H9 (cell line): Measurements from ENCODE around the gene THAP5. TPM values are rescaled to one million over a fixed set of nuclear protein-coding genes. Genes with fewer than 3 reads are reported as not detected.

Source experiments
- DNase-seq: peaks from one replicate; pipeline ENCODE4 v3.0.0-alpha.2; 2017
- H2AFZ ChIP-seq: one replicate; pipeline ENCODE4 v1.6.1; 2013; ENCODE audit warnings: mild to moderate bottlenecking, low read length, control low read depth, moderate library complexity
- H2AK5ac ChIP-seq: 2 replicates; pipeline ENCODE4 v1.6.1; 2013; ENCODE audit warnings: low read length, control low read depth, mixed read lengths; ENCODE audit not compliant: insufficient read length
- H2BK120ac ChIP-seq: one replicate; pipeline ENCODE4 v1.6.1; 2013; ENCODE audit warnings: low read depth, mild to moderate bottlenecking, low read length, control low read depth, inconsistent platforms; ENCODE audit not compliant: poor library complexity, severe bottlenecking
- H2BK12ac ChIP-seq: 2 replicates; pipeline ENCODE4 v1.6.1; 2013; ENCODE audit warnings: low read length, control low read depth, mixed read lengths, low read depth; ENCODE audit not compliant: insufficient read length
- H2BK15ac ChIP-seq: 2 replicates; pipeline ENCODE4 v1.6.1; 2013; ENCODE audit warnings: low read depth, low read length, control low read depth
- H2BK20ac ChIP-seq: one replicate; pipeline ENCODE4 v1.6.1; 2013; ENCODE audit warnings: low read depth, mild to moderate bottlenecking, low read length, control low read depth, inconsistent platforms; ENCODE audit not compliant: poor library complexity, severe bottlenecking
- H2BK5ac ChIP-seq: 2 replicates; pipeline ENCODE4 v1.6.1; 2013; ENCODE audit warnings: low read length, control low read depth, mixed read lengths; ENCODE audit not compliant: insufficient read length
- H3K14ac ChIP-seq: 2 replicates; pipeline ENCODE4 v1.6.1; 2013; ENCODE audit warnings: low read length, control low read depth; ENCODE audit not compliant: insufficient read depth
- H3K18ac ChIP-seq: 2 replicates; pipeline ENCODE4 v1.6.1; 2013; ENCODE audit warnings: low read depth, mild to moderate bottlenecking, mixed read lengths, low read length, control low read depth; ENCODE audit not compliant: insufficient read length
- H3K23ac ChIP-seq: 2 replicates; pipeline ENCODE4 v1.6.1; 2013; ENCODE audit warnings: low read length, control low read depth, mixed read lengths, low read depth; ENCODE audit not compliant: insufficient read length
- H3K23me2 ChIP-seq: 2 replicates; pipeline ENCODE4 v1.6.1; 2013; ENCODE audit warnings: low read depth, mild to moderate bottlenecking, mixed read lengths, low read length, control low read depth; ENCODE audit not compliant: insufficient read length, poor library complexity, severe bottlenecking
- H3K27ac ChIP-seq: 2 replicates; pipeline ENCODE4 v1.5.1; 2013; ENCODE audit warnings: low read length, control low read depth, mixed read lengths, low read depth; ENCODE audit not compliant: insufficient read length
- H3K27me3 ChIP-seq: 2 replicates; pipeline ENCODE4 v1.6.1; 2013; ENCODE audit warnings: low read length, control low read depth, inconsistent platforms; ENCODE audit not compliant: insufficient read depth
- H3K4ac ChIP-seq: 2 replicates; pipeline ENCODE4 v1.6.1; 2013; ENCODE audit warnings: low read depth, mild to moderate bottlenecking, control low read depth, inconsistent platforms, low read length, moderate library complexity
- H3K4me1 ChIP-seq: 2 replicates; pipeline ENCODE4 v1.6.1; 2013; ENCODE audit warnings: low read length, control low read depth, inconsistent platforms; ENCODE audit not compliant: insufficient read depth
- H3K4me2 ChIP-seq: 2 replicates; pipeline ENCODE4 v1.6.1; 2013; ENCODE audit warnings: low read length, control low read depth, mixed read lengths; ENCODE audit not compliant: insufficient read length, insufficient read depth
- H3K56ac ChIP-seq: 2 replicates; pipeline ENCODE4 v1.6.1; 2013; ENCODE audit warnings: low read depth, mild to moderate bottlenecking, mixed read lengths, low read length, control low read depth; ENCODE audit not compliant: insufficient read length
- H3K79me1 ChIP-seq: 2 replicates; pipeline ENCODE4 v1.6.1; 2013; ENCODE audit warnings: low read depth, mild to moderate bottlenecking, moderate library complexity, low read length, control low read depth, inconsistent platforms; ENCODE audit not compliant: insufficient read depth, poor library complexity, severe bottlenecking
- H3K79me2 ChIP-seq: 2 replicates; pipeline ENCODE4 v1.6.1; 2013; ENCODE audit warnings: low read length, control low read depth, inconsistent platforms; ENCODE audit not compliant: insufficient read depth
- H3K9ac ChIP-seq: 2 replicates; pipeline ENCODE4 v1.6.1; 2013; ENCODE audit warnings: low read length, control low read depth, mixed read lengths; ENCODE audit not compliant: insufficient read length; ENCODE audit errors: extremely low read depth
- H3K9me3 ChIP-seq: one replicate; pipeline ENCODE4 v1.6.1; 2013; ENCODE audit warnings: low read depth, low read length, inconsistent platforms; ENCODE audit not compliant: control insufficient read depth
- H3T11ph ChIP-seq: one replicate; pipeline ENCODE4 v1.6.1; 2013; ENCODE audit warnings: mild to moderate bottlenecking, low read length, control low read depth, inconsistent platforms
- H4K20me1 ChIP-seq: one replicate; pipeline ENCODE4 v1.6.1; 2013; ENCODE audit not compliant: control insufficient read depth, insufficient read length, insufficient read depth
- H4K5ac ChIP-seq: 2 replicates; pipeline ENCODE4 v1.6.1; 2013; ENCODE audit warnings: low read depth, mild to moderate bottlenecking, mixed read lengths, low read length, control low read depth; ENCODE audit not compliant: insufficient read length
- H4K8ac ChIP-seq: replicated peaks from 2 replicates; pipeline ENCODE4 v1.6.1; 2013; ENCODE audit warnings: low read length, control low read depth, mixed read lengths, low read depth; ENCODE audit not compliant: insufficient read length
- H4K91ac ChIP-seq: 2 replicates; pipeline ENCODE4 v1.6.1; 2013; ENCODE audit warnings: low read depth, mild to moderate bottlenecking, moderate library complexity, mixed read lengths, low read length, control low read depth; ENCODE audit not compliant: insufficient read length
- H3K27ac Mint-ChIP-seq, 3 experiments: 2 replicates in 2 of 3; 3 replicates in 1 of 3; pipeline ENCODE4 v1.8.0; 2020 to 2021; ENCODE audit warnings: mixed read lengths in 3 of 3, mild to moderate bottlenecking in 1 of 3, moderate library complexity in 1 of 3
- H3K27me3 Mint-ChIP-seq: 2 replicates; pipeline ENCODE4 v1.8.0; 2021; ENCODE audit warnings: low read depth, mild to moderate bottlenecking, moderate library complexity, mixed read lengths
- H3K36me3 Mint-ChIP-seq, 3 experiments: 2 replicates in 2 of 3; 3 replicates in 1 of 3; pipeline ENCODE4 v1.8.0; 2020 to 2021; ENCODE audit warnings: low read depth in 3 of 3, mixed read lengths in 3 of 3; ENCODE audit not compliant: insufficient read depth in 1 of 3
- H3K4me1 Mint-ChIP-seq, 2 experiments: 2 replicates each; pipeline ENCODE4 v1.8.0; 2020; ENCODE audit warnings: mixed read lengths in 2 of 2
- H3K4me3 Mint-ChIP-seq, 2 experiments: 2 replicates in 1 of 2; 3 replicates in 1 of 2; pipeline ENCODE4 v1.8.0; 2020 to 2021; ENCODE audit warnings: mild to moderate bottlenecking in 2 of 2, mixed read lengths in 2 of 2, moderate library complexity in 1 of 2
- H3K9me3 Mint-ChIP-seq, 2 experiments: 2 replicates in 1 of 2; 3 replicates in 1 of 2; pipeline ENCODE4 v1.8.0; 2020; ENCODE audit warnings: mild to moderate bottlenecking in 2 of 2, mixed read lengths in 2 of 2, moderate library complexity in 1 of 2
- CTCF ChIP-seq: fragments of 200-600 bp; sonication (generic); conservative IDR thresholded peaks from 3 replicates; pipeline ENCODE4 v1.8.0; 2021; ENCODE audit warnings: antibody characterized with exemption, mild to moderate bottlenecking
- total RNA-seq: library from RNA; stranded (reverse); gene quantifications from 2 replicates; pipeline ENCODE4 v1.2.1, GENCODE V29; 2021

THAP5 gene
- total RNA-seq, 1 experiment from 2014 or later = 20.6 TPM

GRCh38 chr7:108589199-108589598, 19.7 kb upstream of the THAP5 start:
- no peak overlapping the region for H2AK5ac ChIP-seq
- H3K27ac Mint-ChIP-seq = no peak overlapping the region
- no peak overlapping the region for H2AFZ ChIP-seq
- DNase-seq = no peak
- no peak overlapping the region for H3K23ac ChIP-seq
- no peaks in the 10 kb centered on the region for H3K4me1 ChIP-seq
- no peak overlapping the region for H3K4me2 ChIP-seq
- no peak overlapping the region for H3K56ac ChIP-seq
- H4K5ac ChIP-seq = no peak overlapping the region
- no peak for TF ChIP-seq CTCF
- no peak overlapping the region for H2BK12ac ChIP-seq
- H3K18ac ChIP-seq = no peak overlapping the region
- no peak overlapping the region for H3K27ac ChIP-seq
- H3K79me2 ChIP-seq = no peaks in the 10 kb centered on the region
- H3K27me3 Mint-ChIP-seq = peaks cover 4% of the 10 kb centered on the region; the same call in 1 of the 2 replicates
- no peak overlapping the region for H2BK20ac ChIP-seq
- no peak overlapping the region for H2BK120ac ChIP-seq
- H3K14ac ChIP-seq = no peak overlapping the region
- H2BK15ac ChIP-seq = no peak overlapping the region
- no peaks in the 10 kb centered on the region for H3K23me2 ChIP-seq
- no peaks in the 10 kb centered on the region for H4K20me1 ChIP-seq
- no peak overlapping the region for H3K4me3 Mint-ChIP-seq
- no peak overlapping the region for H3K4ac ChIP-seq
- no peak overlapping the region for H3K9ac ChIP-seq
- no peaks in the 10 kb centered on the region for H3K9me3 ChIP-seq
- H3K4me1 Mint-ChIP-seq = peaks cover 15 to 16% of the 10 kb centered on the region in 2 experiments
- H4K91ac ChIP-seq = no peak overlapping the region
- H4K8ac ChIP-seq = no peak overlapping the region
- no peaks in the 10 kb centered on the region for H3K27me3 ChIP-seq
- H3T11ph ChIP-seq = no peak overlapping the region
- no peaks in the 10 kb centered on the region for H3K9me3 Mint-ChIP-seq
- no peak overlapping the region for H2BK5ac ChIP-seq
- H3K79me1 ChIP-seq = no peaks in the 10 kb centered on the region
- no peaks in the 10 kb centered on the region for H3K36me3 Mint-ChIP-seq
